GM12865 (cell line): Measurements from ENCODE around the gene PRDM16.

Experiments
- DNase-seq: peaks from one replicate; pipeline ENCODE4 v3.0.0; 2010; ENCODE audit warnings: low read depth
- H3K4me3 ChIP-seq: 2 replicates; pipeline ENCODE4 v1.5.1; 2011; ENCODE audit warnings: mild to moderate bottlenecking, low read depth, low read length, control low read depth
- TF ChIP-seq, protein P1 (sequence below): IDR thresholded peaks from 2 replicates; pipeline ENCODE4 v1.5.1; 2011; ENCODE audit warnings: low read length, control low read depth, low read depth, inconsistent platforms; ENCODE audit not compliant: insufficient read depth; ENCODE audit errors: missing control alignments

The PRDM16 gene

GRCh38 chr1:3332662-3333061, 263.7 kb downstream of the PRDM16 start:
- DNase-seq, result no peak
- TF ChIP-seq, protein P1, sequence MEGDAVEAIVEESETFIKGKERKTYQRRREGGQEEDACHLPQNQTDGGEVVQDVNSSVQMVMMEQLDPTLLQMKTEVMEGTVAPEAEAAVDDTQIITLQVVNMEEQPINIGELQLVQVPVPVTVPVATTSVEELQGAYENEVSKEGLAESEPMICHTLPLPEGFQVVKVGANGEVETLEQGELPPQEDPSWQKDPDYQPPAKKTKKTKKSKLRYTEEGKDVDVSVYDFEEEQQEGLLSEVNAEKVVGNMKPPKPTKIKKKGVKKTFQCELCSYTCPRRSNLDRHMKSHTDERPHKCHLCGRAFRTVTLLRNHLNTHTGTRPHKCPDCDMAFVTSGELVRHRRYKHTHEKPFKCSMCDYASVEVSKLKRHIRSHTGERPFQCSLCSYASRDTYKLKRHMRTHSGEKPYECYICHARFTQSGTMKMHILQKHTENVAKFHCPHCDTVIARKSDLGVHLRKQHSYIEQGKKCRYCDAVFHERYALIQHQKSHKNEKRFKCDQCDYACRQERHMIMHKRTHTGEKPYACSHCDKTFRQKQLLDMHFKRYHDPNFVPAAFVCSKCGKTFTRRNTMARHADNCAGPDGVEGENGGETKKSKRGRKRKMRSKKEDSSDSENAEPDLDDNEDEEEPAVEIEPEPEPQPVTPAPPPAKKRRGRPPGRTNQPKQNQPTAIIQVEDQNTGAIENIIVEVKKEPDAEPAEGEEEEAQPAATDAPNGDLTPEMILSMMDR, result no peak
- H3K4me3 ChIP-seq, result no peak overlapping the region

DNA sequence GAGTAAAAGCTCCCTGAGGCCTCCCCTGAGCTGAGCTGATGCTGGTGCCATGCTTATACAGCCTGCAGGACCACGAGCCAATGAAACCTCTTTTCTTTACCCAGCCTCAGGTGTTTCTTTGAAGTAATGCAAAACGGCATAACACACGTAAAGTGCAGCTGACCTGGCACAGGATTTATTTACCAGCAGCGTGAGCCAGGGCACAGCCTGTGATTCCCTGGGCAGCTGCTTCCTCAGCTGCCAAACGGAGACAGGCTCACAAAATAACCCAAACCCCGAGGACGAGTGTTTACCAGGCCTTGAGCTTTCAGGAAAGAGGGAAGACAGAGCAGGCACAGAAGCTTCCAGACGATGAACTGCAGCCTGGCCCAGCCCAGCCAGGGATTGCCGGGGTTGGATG, 264.9 kb downstream of the PRDM16 start:
- TF ChIP-seq, protein P1, result no peak
- DNase-seq, result no peak
- H3K4me3 ChIP-seq, result no peak overlapping the region

- no peak overlapping the region for H3K4me3 ChIP-seq
- no peak for DNase-seq
- TF ChIP-seq, protein P1, result no peak
These were observed 265.4 kb downstream of the PRDM16 start for GRCh38 chr1:3334366-3334765.

- TF ChIP-seq, protein P1, result no peak
- no peak overlapping the region for H3K4me3 ChIP-seq
These were observed 267.0 kb downstream of the PRDM16 start for GRCh38 chr1:3335754-3336640.

GRCh38 chr1:3336641-3337630, 267.9 kb downstream of the PRDM16 start:
- no peak overlapping the region for H3K4me3 ChIP-seq
- no peak for DNase-seq
- TF ChIP-seq, protein P1, result no peak

More at GRCh38 chr1:3335754-3336640, 267.0 kb downstream of the PRDM16 start:
- no peak for DNase-seq

GRCh38 chr1:3337798-3338724, 269.1 kb downstream of the PRDM16 start:
- TF ChIP-seq, protein P1, result no peak
- no peak overlapping the region for H3K4me3 ChIP-seq
- no peak for DNase-seq
